ENCODE measurements around the gene TC2N. TPM values are rescaled to one million over a fixed set of nuclear protein-coding genes. Genes with fewer than 3 reads are reported as not detected.

The TC2N gene
- total RNA-seq (10.4 and 13.7 TPM in 2 replicates), polyA plus RNA-seq (3.7 and 5.7 TPM in 2 replicates), polyA minus RNA-seq (4.0 and 8.9 TPM in 2 replicates)
- total RNA-seq (2013) = 8.1 TPM

DNA sequence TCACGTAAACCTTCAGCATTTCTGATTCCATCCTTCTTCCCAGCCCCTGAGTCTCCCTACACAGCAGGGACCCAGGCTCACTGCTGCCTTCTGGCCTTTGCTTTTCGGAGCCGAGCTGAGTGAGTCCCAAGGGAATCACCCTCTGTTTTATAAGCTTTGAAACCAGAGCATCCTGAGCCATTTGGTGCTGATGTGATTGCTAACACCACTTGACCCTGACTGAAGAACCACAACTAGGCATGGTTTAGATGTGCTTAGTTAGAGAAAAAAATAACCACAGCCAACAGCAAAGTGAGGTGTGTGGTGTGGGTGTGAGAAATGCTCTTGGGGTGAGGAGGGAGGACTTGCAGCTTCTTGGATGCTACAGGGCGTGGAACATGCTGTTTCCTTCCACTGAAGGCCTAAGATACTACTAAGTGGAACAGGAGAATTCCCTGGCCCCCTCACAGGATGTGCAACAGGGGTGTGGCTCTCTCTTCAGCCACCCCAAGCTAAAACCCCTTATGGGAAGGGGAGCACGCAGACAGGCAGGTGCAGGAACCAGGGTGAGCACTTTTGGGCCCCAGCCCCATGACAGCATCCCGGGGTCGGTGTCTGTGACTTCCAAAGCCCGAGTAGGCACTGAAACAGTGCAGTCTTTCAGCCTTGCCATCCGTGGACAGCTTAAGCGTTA, at the start of gene TC2N:
TSS of gene TC2N (minus strand) at position 221 of the 673 bp plus-strand sequence. CDS start 53,767 bp downstream, outside the sequence.
- peak within 1 kb of the TSS; percentile 13 for H3K4me2 ChIP-seq (replicated peaks; ENCODE audit: low read depth, low read length, poor library complexity, severe bottlenecking)
- no peak within 1 kb of the TSS for H3K4me3 Mint-ChIP-seq
- H3K27me3 Mint-ChIP-seq = no peaks in the 10 kb centered on the region
- no peak within 1 kb of the TSS for H3K27ac Mint-ChIP-seq
- no peak for TF ChIP-seq EZH2 (IDR thresholded peaks at IDR 0.05; ENCODE audit: borderline replicate concordance, insufficient read depth, low read depth, low read length, poor library complexity, severe bottlenecking)
- TF ChIP-seq, protein P1, sequence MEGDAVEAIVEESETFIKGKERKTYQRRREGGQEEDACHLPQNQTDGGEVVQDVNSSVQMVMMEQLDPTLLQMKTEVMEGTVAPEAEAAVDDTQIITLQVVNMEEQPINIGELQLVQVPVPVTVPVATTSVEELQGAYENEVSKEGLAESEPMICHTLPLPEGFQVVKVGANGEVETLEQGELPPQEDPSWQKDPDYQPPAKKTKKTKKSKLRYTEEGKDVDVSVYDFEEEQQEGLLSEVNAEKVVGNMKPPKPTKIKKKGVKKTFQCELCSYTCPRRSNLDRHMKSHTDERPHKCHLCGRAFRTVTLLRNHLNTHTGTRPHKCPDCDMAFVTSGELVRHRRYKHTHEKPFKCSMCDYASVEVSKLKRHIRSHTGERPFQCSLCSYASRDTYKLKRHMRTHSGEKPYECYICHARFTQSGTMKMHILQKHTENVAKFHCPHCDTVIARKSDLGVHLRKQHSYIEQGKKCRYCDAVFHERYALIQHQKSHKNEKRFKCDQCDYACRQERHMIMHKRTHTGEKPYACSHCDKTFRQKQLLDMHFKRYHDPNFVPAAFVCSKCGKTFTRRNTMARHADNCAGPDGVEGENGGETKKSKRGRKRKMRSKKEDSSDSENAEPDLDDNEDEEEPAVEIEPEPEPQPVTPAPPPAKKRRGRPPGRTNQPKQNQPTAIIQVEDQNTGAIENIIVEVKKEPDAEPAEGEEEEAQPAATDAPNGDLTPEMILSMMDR (IDR thresholded peaks at IDR 0.05) = no peak
- no peaks in the 10 kb centered on the region for H3K9me3 Mint-ChIP-seq (ENCODE audit: insufficient read depth)
- H3K36me3 ChIP-seq (replicated peaks in 1 of 2; ENCODE audit: control extremely low read depth in 1 of 2, control insufficient read depth in 1 of 2, extremely low read depth in 1 of 2, insufficient read depth in 2 of 2, low read length in 1 of 2) = no peaks in the 10 kb centered on the region
- no peak for ATAC-seq (ENCODE audit: low read depth)
- peaks cover 0 to 2% (median 0%) of the 10 kb centered on the region in 4 experiments for H3K27me3 ChIP-seq (replicated peaks in 1 of 4; ENCODE audit: control extremely low read depth in 1 of 4, control insufficient read depth in 3 of 4, insufficient read depth in 4 of 4, low read length in 3 of 4)
- no peaks in the 10 kb centered on the region for H4K20me1 ChIP-seq (ENCODE audit: control insufficient read depth, insufficient read depth, low read length, poor library complexity, severe bottlenecking)
- H3K9me3 ChIP-seq (ENCODE audit: control extremely low read depth in 1 of 3, control insufficient read depth in 2 of 3, insufficient read depth in 1 of 3, low read length in 2 of 3) = peaks cover 0 to 13% (median 0%) of the 10 kb centered on the region in 3 donors
- peak within 1 kb of the TSS; percentile 39 for H2AFZ ChIP-seq (ENCODE audit: insufficient read depth, low read depth, low read length, poor library complexity, severe bottlenecking)
- intact Hi-C loops (cut with micrococcal nuclease) = no loop called here
- H3K4me1 Mint-ChIP-seq = peaks cover 43% of the 10 kb centered on the region
- H3K4me1 ChIP-seq (ENCODE audit: control insufficient read depth in 2 of 2, insufficient read depth in 2 of 2, low read length in 2 of 2) = peaks cover 41 to 45% of the 10 kb centered on the region in 2 donors
- no peak within 1 kb of the TSS for H3K27ac ChIP-seq (ENCODE audit: low read length in 2 of 2)
- H3K9ac ChIP-seq (ENCODE audit: low read length) = no peak within 1 kb of the TSS
- POLR2A ChIA-PET = no interaction called here
- WGBS (ENCODE audit: insufficient coverage) = 52% methylated on average over 10 of the region's 10 CpGs
- H3K79me2 ChIP-seq (ENCODE audit: control insufficient read depth, insufficient read depth, low read length) = no peaks in the 10 kb centered on the region
- H3K4me3 ChIP-seq (ENCODE audit: control extremely low read depth in 1 of 5, extremely low read depth in 1 of 5, insufficient read depth in 1 of 5, low read depth in 2 of 5, low read length in 4 of 5) = no peak within 1 kb of the TSS
- DNase-seq = no peak
- CTCF ChIA-PET = interaction anchor here (1.6 kb wide), 1 partner anchor 22 kb away, joined by 3 read pairs; no protein-coding TSS in a partner anchor

DNA sequence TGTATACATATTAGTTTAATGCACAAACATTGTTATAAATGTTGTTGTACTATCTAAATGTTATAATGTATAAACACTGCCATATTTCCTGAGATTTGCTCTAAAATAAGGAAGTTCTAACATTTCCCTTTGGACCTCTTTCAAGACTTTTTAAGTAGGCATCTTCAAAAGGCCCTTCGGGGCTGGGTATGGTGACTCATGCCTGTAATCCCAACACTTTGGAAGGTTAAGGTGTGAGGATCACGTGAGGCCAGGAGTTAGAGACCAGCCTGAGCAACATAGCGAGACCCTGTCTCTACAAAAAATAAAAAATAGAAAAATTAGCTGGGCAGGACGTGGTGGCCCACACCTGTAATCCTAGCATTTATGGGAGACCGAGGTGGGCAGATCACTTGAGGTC, 44.7 kb upstream of the TC2N start:
- Mint-ChIP-seq H3K27ac (peak overlapping the region; percentile 82), H3K9me3 (ENCODE audit: insufficient read depth) (no peaks in the 10 kb centered on the region), H3K27me3 (peaks cover 19% of the 10 kb centered on the region), H3K4me3 (peak overlapping the region; percentile 66), H3K4me1 (peaks cover 16% of the 10 kb centered on the region)
- POLR2A ChIA-PET = no interaction called here
- DNase-seq (no peak), ATAC-seq (ENCODE audit: low read depth) (no peak)
- Histone ChIP-seq H3K4me2 (replicated peaks; ENCODE audit: low read depth, low read length, poor library complexity, severe bottlenecking) (peak overlapping the region; percentile 75), H4K20me1 (ENCODE audit: control insufficient read depth, insufficient read depth, low read length, poor library complexity, severe bottlenecking) (no peaks in the 10 kb centered on the region), H2AFZ (ENCODE audit: insufficient read depth, low read depth, low read length, poor library complexity, severe bottlenecking) (peak overlapping the region; percentile 76), H3K4me3 (ENCODE audit: control extremely low read depth in 1 of 5, extremely low read depth in 1 of 5, insufficient read depth in 1 of 5, low read depth in 2 of 5, low read length in 4 of 5) (peak overlapping the region in 1 of 5 experiments; percentile 48), H3K27ac (ENCODE audit: low read length in 2 of 2) (peak overlapping the region in 1 of 2 donors; percentile 76), H3K79me2 (ENCODE audit: control insufficient read depth, insufficient read depth, low read length) (no peaks in the 10 kb centered on the region), H3K4me1 (ENCODE audit: control insufficient read depth in 2 of 2, insufficient read depth in 2 of 2, low read length in 2 of 2) (peaks cover 12 to 14% of the 10 kb centered on the region in 2 donors), H3K9me3 (ENCODE audit: control extremely low read depth in 1 of 3, control insufficient read depth in 2 of 3, insufficient read depth in 1 of 3, low read length in 2 of 3) (peaks cover 0 to 9% (median 0%) of the 10 kb centered on the region in 3 donors), H3K27me3 (replicated peaks in 1 of 4; ENCODE audit: control extremely low read depth in 1 of 4, control insufficient read depth in 3 of 4, insufficient read depth in 4 of 4, low read length in 3 of 4) (peaks cover 0 to 3% (median 0%) of the 10 kb centered on the region in 4 experiments), H3K36me3 (replicated peaks in 1 of 2; ENCODE audit: control extremely low read depth in 1 of 2, control insufficient read depth in 1 of 2, extremely low read depth in 1 of 2, insufficient read depth in 2 of 2, low read length in 1 of 2) (no peaks in the 10 kb centered on the region), H3K9ac (ENCODE audit: low read length) (peak overlapping the region; percentile 50)
- WGBS (ENCODE audit: insufficient coverage) = 100% methylated on average over 1 of the region's 5 CpGs
- intact Hi-C loops (cut with micrococcal nuclease) = loop anchor here (5.0 kb wide), 1 partner anchor 40 kb away; no protein-coding TSS in a partner anchor
- TF ChIP-seq EZH2 (IDR thresholded peaks at IDR 0.05; ENCODE audit: borderline replicate concordance, insufficient read depth, low read depth, low read length, poor library complexity, severe bottlenecking) = no peak
- TF ChIP-seq, protein P1 (IDR thresholded peaks at IDR 0.05) = no peak
- CTCF ChIA-PET = interaction anchor here (0.8 to 3.0 kb wide), 6 partner anchors 85 to 588 kb away, joined by 3 to 12 read pairs (median 4); no protein-coding TSS in a partner anchor
